GM21381 (cell line): Measurements from ENCODE around the gene POLR2J2.
"Not testable (repeated sequence)": the region's sequence is repeated elsewhere in the genome, so short reads cannot be mapped to it uniquely, and the experiment has no call there.

Experiments used
- ATAC-seq: cut with Tn5 transposase; IDR thresholded peaks from one replicate; pipeline ENCODE4 v1.9.1; 2021; ENCODE audit warnings: mild to moderate bottlenecking, moderate library complexity; ENCODE audit not compliant: unreplicated experiment

POLR2J2 gene

GRCh38 chr7:102673447-102674067 is 2.1 kb upstream of the POLR2J2 start:
- not testable (repeated sequence) for ATAC-seq

- peak; percentile 27 for ATAC-seq
Observed at GRCh38 chr7:102671956-102672307, 469 bp upstream of the POLR2J2 start.

- not testable (repeated sequence) for ATAC-seq
Observed at GRCh38 chr7:102667523-102667922, 3.9 kb downstream of the POLR2J2 start.

GRCh38 chr7:102666850-102667249 is 4.6 kb downstream of the POLR2J2 start:
- not testable (repeated sequence) for ATAC-seq

- not testable (repeated sequence) for ATAC-seq
Observed at GRCh38 chr7:102664765-102665164, 6.7 kb downstream of the POLR2J2 start.

- not testable (repeated sequence) for ATAC-seq
Observed at GRCh38 chr7:102649924-102650323, 21.5 kb downstream of the POLR2J2 start, which contains the start of gene SPDYE2B. Gene SPDYE2B (plus strand): TSS chr7:102650319. CDS start chr7:102652349, 2,030 bp downstream.

- not testable (repeated sequence) for ATAC-seq
Observed at GRCh38 chr7:102647813-102648212, 23.6 kb downstream of the POLR2J2 start.

- ATAC-seq, result not testable (repeated sequence)
Observed at GRCh38 chr7:102643404-102643803, 28.1 kb downstream of the POLR2J2 start.

- not testable (repeated sequence) for ATAC-seq
Observed at GRCh38 chr7:102642691-102643090, 28.8 kb downstream of the POLR2J2 start, which contains the start of gene UPK3BL1. Gene UPK3BL1 (minus strand): TSS chr7:102642791. CDS start chr7:102642741, 50 bp downstream.

- not testable (repeated sequence) for ATAC-seq
Observed at GRCh38 chr7:102638848-102639247, 32.6 kb downstream of the POLR2J2 start.

GRCh38 chr7:102636956-102637355 is 34.5 kb downstream of the POLR2J2 start:
- not testable (repeated sequence) for ATAC-seq

- ATAC-seq, result not testable (repeated sequence)
Observed at GRCh38 chr7:102635354-102635753, 36.1 kb downstream of the POLR2J2 start.

- not testable (repeated sequence) for ATAC-seq
Observed at GRCh38 chr7:102634299-102634698, 37.2 kb downstream of the POLR2J2 start.

GRCh38 chr7:102630622-102631021 is 40.8 kb downstream of the POLR2J2 start:
- not testable (repeated sequence) for ATAC-seq

- ATAC-seq, result not testable (repeated sequence)
Observed at GRCh38 chr7:102627271-102627904, 44.1 kb downstream of the POLR2J2 start.

- ATAC-seq, result not testable (repeated sequence)
Observed at GRCh38 chr7:102618122-102618521, 53.3 kb downstream of the POLR2J2 start.

GRCh38 chr7:102616507-102617125 is 54.8 kb downstream of the POLR2J2 start, which contains the start of gene RASA4:
Gene RASA4 (minus strand): TSS chr7:102616756. CDS start chr7:102616689, 67 bp downstream.
- ATAC-seq, result peak; percentile 73
